HEK293 (cell line): Measurements from ENCODE around the gene IRF2BPL.

Source experiments
- GLIS2 ChIP-seq: fragments of 450-650 bp; formaldehyde crosslinking; IDR thresholded peaks from 2 replicates; pipeline ENCODE4 v1.5.1; 2016; ENCODE audit warnings: missing biosample characterization, missing genetic modification characterization
- KLF1 ChIP-seq: fragments of 450-650 bp; formaldehyde crosslinking; IDR thresholded peaks from 2 replicates; pipeline ENCODE4 v1.5.1; 2016; ENCODE audit warnings: missing biosample characterization, missing genetic modification characterization
- YY1 ChIP-seq: fragments of 450-650 bp; formaldehyde crosslinking; IDR thresholded peaks from 2 replicates; pipeline ENCODE4 v1.5.1; 2018; ENCODE audit warnings: missing biosample characterization, missing genetic modification characterization
- ZBTB7A ChIP-seq: fragments of 450-650 bp; formaldehyde crosslinking; IDR thresholded peaks from 2 replicates; pipeline ENCODE4 v1.5.1; 2016; ENCODE audit warnings: low read depth, missing biosample characterization, missing genetic modification characterization
- ZNF133 ChIP-seq: fragments of 450-650 bp; formaldehyde crosslinking; IDR thresholded peaks from 2 replicates; pipeline ENCODE4 v1.5.1; 2016; ENCODE audit warnings: missing biosample characterization, missing genetic modification characterization
- ZNF214 ChIP-seq: fragments of 450-650 bp; formaldehyde crosslinking; IDR thresholded peaks from 2 replicates; pipeline ENCODE4 v1.5.1; 2017; ENCODE audit warnings: missing biosample characterization, mild to moderate bottlenecking, missing genetic modification characterization, borderline replicate concordance
- ZNF274 ChIP-seq, 2 experiments: fragments of 200-500 bp in 1 of 2; fragments of 450-650 bp in 1 of 2; sonication (Bioruptor generic) in 1 of 2; formaldehyde crosslinking in 1 of 2; IDR thresholded peaks; 2 replicates each; pipeline versions ENCODE4 v1.5.1 to v1.6.1; 2014 to 2016; ENCODE audit warnings: borderline replicate concordance in 1 of 2, inconsistent platforms in 1 of 2, low read length in 1 of 2, missing biosample characterization in 1 of 2, missing genetic modification characterization in 1 of 2
- ZNF560 ChIP-seq: fragments of 450-650 bp; formaldehyde crosslinking; IDR thresholded peaks from 2 replicates; pipeline ENCODE4 v1.5.1; 2017; ENCODE audit warnings: missing biosample characterization, missing genetic modification characterization, borderline replicate concordance
- TF ChIP-seq, protein P1 (sequence below): fragments of 450-650 bp; formaldehyde crosslinking; IDR thresholded peaks from 2 replicates; pipeline ENCODE4 v1.5.1; 2016; ENCODE audit warnings: missing biosample characterization, missing genetic modification characterization
- TF ChIP-seq, protein P2 (sequence below): fragments of 450-650 bp; formaldehyde crosslinking; IDR thresholded peaks from 2 replicates; pipeline ENCODE4 v1.5.1; 2016; ENCODE audit warnings: missing biosample characterization, missing genetic modification characterization
- TF ChIP-seq, protein P3 (sequence below): fragments of 450-650 bp; formaldehyde crosslinking; IDR thresholded peaks from 2 replicates; pipeline ENCODE4 v1.5.1; 2016; ENCODE audit warnings: missing biosample characterization, missing genetic modification characterization
- TF ChIP-seq, protein P4 (sequence below): fragments of 450-650 bp; formaldehyde crosslinking; IDR thresholded peaks from 2 replicates; pipeline ENCODE4 v1.5.1; 2016; ENCODE audit warnings: missing biosample characterization, missing genetic modification characterization

DNA sequence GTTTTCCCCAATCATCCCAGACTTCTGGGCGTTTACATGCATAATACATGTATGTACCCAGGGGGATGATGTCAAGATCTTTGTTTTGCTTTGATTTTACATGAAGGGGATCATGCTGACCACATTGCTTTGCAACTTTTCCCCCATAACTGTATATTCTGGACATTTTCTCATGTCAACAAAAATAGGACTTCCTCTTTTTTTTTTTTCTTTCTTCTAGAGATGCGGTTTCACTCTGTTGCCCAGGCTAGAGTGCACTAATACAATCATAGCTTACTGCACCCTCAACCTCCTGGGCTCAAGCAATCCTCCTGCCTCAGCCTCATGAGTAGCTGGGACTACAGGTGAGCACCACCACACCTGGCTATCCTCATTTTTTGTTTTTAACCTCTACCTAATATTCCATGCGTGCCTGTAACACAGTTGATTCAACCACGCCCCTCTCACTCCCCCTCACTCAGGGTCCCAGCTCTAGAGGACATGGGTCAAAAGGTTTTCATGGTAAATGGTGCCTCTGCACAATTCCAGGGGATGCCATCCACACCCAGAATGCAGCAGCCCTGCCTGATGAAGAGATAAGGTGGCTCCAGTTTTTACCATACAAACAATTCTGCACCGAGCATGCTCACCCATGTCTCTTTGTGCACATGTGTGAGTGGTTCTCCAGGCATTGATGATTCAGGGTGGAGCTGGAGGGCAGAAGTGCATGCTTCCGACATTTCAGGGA, 37.5 kb upstream of the IRF2BPL start:
- TF ChIP-seq GLIS2 (tag by site-specific recombination) (no peak), ZBTB7A (tag by site-specific recombination) (no peak), ZNF214 (no peak), YY1 (tag by site-specific recombination) (no peak), ZNF560 (no peak), ZNF133 (tag by site-specific recombination) (no peak), KLF1 (tag by site-specific recombination) (no peak), ZNF274 (IDR thresholded peaks at IDR 0.05; ENCODE audit: low read length) (no peak), ZNF274 (tag by site-specific recombination; IDR thresholded peaks at IDR 0.05; ENCODE audit: borderline replicate concordance) (no peak)
- TF ChIP-seq, protein P1, sequence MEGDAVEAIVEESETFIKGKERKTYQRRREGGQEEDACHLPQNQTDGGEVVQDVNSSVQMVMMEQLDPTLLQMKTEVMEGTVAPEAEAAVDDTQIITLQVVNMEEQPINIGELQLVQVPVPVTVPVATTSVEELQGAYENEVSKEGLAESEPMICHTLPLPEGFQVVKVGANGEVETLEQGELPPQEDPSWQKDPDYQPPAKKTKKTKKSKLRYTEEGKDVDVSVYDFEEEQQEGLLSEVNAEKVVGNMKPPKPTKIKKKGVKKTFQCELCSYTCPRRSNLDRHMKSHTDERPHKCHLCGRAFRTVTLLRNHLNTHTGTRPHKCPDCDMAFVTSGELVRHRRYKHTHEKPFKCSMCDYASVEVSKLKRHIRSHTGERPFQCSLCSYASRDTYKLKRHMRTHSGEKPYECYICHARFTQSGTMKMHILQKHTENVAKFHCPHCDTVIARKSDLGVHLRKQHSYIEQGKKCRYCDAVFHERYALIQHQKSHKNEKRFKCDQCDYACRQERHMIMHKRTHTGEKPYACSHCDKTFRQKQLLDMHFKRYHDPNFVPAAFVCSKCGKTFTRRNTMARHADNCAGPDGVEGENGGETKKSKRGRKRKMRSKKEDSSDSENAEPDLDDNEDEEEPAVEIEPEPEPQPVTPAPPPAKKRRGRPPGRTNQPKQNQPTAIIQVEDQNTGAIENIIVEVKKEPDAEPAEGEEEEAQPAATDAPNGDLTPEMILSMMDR (tag by site-specific recombination) = no peak
- TF ChIP-seq, protein P2, sequence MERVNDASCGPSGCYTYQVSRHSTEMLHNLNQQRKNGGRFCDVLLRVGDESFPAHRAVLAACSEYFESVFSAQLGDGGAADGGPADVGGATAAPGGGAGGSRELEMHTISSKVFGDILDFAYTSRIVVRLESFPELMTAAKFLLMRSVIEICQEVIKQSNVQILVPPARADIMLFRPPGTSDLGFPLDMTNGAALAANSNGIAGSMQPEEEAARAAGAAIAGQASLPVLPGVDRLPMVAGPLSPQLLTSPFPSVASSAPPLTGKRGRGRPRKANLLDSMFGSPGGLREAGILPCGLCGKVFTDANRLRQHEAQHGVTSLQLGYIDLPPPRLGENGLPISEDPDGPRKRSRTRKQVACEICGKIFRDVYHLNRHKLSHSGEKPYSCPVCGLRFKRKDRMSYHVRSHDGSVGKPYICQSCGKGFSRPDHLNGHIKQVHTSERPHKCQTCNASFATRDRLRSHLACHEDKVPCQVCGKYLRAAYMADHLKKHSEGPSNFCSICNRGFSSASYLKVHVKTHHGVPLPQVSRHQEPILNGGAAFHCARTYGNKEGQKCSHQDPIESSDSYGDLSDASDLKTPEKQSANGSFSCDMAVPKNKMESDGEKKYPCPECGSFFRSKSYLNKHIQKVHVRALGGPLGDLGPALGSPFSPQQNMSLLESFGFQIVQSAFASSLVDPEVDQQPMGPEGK (tag by site-specific recombination) = no peak
- TF ChIP-seq, protein P3, sequence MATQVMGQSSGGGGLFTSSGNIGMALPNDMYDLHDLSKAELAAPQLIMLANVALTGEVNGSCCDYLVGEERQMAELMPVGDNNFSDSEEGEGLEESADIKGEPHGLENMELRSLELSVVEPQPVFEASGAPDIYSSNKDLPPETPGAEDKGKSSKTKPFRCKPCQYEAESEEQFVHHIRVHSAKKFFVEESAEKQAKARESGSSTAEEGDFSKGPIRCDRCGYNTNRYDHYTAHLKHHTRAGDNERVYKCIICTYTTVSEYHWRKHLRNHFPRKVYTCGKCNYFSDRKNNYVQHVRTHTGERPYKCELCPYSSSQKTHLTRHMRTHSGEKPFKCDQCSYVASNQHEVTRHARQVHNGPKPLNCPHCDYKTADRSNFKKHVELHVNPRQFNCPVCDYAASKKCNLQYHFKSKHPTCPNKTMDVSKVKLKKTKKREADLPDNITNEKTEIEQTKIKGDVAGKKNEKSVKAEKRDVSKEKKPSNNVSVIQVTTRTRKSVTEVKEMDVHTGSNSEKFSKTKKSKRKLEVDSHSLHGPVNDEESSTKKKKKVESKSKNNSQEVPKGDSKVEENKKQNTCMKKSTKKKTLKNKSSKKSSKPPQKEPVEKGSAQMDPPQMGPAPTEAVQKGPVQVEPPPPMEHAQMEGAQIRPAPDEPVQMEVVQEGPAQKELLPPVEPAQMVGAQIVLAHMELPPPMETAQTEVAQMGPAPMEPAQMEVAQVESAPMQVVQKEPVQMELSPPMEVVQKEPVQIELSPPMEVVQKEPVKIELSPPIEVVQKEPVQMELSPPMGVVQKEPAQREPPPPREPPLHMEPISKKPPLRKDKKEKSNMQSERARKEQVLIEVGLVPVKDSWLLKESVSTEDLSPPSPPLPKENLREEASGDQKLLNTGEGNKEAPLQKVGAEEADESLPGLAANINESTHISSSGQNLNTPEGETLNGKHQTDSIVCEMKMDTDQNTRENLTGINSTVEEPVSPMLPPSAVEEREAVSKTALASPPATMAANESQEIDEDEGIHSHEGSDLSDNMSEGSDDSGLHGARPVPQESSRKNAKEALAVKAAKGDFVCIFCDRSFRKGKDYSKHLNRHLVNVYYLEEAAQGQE (tag by site-specific recombination) = no peak
- TF ChIP-seq, protein P4, sequence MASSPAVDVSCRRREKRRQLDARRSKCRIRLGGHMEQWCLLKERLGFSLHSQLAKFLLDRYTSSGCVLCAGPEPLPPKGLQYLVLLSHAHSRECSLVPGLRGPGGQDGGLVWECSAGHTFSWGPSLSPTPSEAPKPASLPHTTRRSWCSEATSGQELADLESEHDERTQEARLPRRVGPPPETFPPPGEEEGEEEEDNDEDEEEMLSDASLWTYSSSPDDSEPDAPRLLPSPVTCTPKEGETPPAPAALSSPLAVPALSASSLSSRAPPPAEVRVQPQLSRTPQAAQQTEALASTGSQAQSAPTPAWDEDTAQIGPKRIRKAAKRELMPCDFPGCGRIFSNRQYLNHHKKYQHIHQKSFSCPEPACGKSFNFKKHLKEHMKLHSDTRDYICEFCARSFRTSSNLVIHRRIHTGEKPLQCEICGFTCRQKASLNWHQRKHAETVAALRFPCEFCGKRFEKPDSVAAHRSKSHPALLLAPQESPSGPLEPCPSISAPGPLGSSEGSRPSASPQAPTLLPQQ (tag by site-specific recombination) = no peak
